Panc1 (cell line): ENCODE results near the gene RABGAP1L.

Experiments
- POLR2AphosphoS5 ChIP-seq: IDR thresholded peaks from 2 replicates; pipeline ENCODE4 v1.6.1; 2012; ENCODE audit warnings: mild to moderate bottlenecking, low read depth, low read length, moderate library complexity
- SIN3A ChIP-seq: IDR thresholded peaks from 2 replicates; pipeline ENCODE4 v1.6.1; 2012; ENCODE audit warnings: low read depth, mild to moderate bottlenecking, low read length, moderate library complexity, borderline replicate concordance; ENCODE audit not compliant: insufficient read depth
- TCF7L2 ChIP-seq: IDR thresholded peaks from 2 replicates; pipeline ENCODE4 v1.6.1; 2011; ENCODE audit warnings: mild to moderate bottlenecking, low read depth, low read length, inconsistent platforms
- TF ChIP-seq, protein P1 (sequence below): fragments of 450-650 bp; IDR thresholded peaks from 2 replicates; pipeline ENCODE4 v1.5.1; 2017; ENCODE audit warnings: mild to moderate bottlenecking
- TF ChIP-seq, protein P2 (sequence below), 2 experiments: IDR thresholded peaks; 2 replicates each; pipeline ENCODE4 v1.6.1; 2011 to 2012; ENCODE audit warnings: low read depth in 2 of 2, control low read depth in 1 of 2, low read length in 1 of 2, mild to moderate bottlenecking in 1 of 2, moderate library complexity in 1 of 2; ENCODE audit not compliant: insufficient read depth in 1 of 2

DNA sequence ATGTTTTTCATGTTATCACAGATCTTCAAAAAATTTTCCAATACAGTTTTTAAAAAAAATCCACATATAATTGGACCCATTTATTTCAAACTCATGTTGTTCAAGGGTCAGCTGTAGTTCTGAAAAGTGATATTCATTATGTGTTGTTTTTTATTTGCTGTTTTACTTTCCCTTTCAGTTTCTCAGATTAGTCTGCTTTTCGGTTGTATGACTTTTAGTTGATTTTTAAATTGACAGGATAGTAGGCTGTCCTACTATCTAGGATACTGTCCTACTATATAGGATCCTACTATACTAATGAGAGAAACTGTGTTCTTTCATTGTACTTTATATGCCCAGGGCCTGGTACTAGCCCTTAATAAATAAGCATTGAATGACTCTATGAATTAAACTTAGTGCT, 254.9 kb downstream of the RABGAP1L start:
- TF ChIP-seq, protein P1, sequence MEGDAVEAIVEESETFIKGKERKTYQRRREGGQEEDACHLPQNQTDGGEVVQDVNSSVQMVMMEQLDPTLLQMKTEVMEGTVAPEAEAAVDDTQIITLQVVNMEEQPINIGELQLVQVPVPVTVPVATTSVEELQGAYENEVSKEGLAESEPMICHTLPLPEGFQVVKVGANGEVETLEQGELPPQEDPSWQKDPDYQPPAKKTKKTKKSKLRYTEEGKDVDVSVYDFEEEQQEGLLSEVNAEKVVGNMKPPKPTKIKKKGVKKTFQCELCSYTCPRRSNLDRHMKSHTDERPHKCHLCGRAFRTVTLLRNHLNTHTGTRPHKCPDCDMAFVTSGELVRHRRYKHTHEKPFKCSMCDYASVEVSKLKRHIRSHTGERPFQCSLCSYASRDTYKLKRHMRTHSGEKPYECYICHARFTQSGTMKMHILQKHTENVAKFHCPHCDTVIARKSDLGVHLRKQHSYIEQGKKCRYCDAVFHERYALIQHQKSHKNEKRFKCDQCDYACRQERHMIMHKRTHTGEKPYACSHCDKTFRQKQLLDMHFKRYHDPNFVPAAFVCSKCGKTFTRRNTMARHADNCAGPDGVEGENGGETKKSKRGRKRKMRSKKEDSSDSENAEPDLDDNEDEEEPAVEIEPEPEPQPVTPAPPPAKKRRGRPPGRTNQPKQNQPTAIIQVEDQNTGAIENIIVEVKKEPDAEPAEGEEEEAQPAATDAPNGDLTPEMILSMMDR, result no peak
- TF ChIP-seq POLR2AphosphoS5, result no peak
- TF ChIP-seq TCF7L2, result no peak
- TF ChIP-seq SIN3A, result no peak
- TF ChIP-seq, protein P2, sequence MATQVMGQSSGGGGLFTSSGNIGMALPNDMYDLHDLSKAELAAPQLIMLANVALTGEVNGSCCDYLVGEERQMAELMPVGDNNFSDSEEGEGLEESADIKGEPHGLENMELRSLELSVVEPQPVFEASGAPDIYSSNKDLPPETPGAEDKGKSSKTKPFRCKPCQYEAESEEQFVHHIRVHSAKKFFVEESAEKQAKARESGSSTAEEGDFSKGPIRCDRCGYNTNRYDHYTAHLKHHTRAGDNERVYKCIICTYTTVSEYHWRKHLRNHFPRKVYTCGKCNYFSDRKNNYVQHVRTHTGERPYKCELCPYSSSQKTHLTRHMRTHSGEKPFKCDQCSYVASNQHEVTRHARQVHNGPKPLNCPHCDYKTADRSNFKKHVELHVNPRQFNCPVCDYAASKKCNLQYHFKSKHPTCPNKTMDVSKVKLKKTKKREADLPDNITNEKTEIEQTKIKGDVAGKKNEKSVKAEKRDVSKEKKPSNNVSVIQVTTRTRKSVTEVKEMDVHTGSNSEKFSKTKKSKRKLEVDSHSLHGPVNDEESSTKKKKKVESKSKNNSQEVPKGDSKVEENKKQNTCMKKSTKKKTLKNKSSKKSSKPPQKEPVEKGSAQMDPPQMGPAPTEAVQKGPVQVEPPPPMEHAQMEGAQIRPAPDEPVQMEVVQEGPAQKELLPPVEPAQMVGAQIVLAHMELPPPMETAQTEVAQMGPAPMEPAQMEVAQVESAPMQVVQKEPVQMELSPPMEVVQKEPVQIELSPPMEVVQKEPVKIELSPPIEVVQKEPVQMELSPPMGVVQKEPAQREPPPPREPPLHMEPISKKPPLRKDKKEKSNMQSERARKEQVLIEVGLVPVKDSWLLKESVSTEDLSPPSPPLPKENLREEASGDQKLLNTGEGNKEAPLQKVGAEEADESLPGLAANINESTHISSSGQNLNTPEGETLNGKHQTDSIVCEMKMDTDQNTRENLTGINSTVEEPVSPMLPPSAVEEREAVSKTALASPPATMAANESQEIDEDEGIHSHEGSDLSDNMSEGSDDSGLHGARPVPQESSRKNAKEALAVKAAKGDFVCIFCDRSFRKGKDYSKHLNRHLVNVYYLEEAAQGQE (IDR thresholded peaks at IDR 0.05; ENCODE audit: insufficient read depth in 1 of 2, low read depth in 2 of 2, low read length in 1 of 2), result no peak
